ENCODE measurements around the gene OLFML2A. TPM values are rescaled to one million over a fixed set of nuclear protein-coding genes. Genes with fewer than 3 reads are reported as not detected.

The OLFML2A gene
- total RNA-seq, 1 donor from 2014 or later, result 12.7 TPM

GRCh38 chr9:124778575-124779367, 1.8 kb downstream of the OLFML2A start:
- no peak for DNase-seq (ENCODE audit: low spot score)

- DNase-seq (ENCODE audit: low spot score), result no peak
Measured at GRCh38 chr9:124779368-124780059, 2.6 kb downstream of the OLFML2A start.

GRCh38 chr9:124780060-124780756, 3.3 kb downstream of the OLFML2A start:
- DNase-seq (ENCODE audit: low spot score), result peak; percentile 8

GRCh38 chr9:124780757-124781151, 3.8 kb downstream of the OLFML2A start:
- DNase-seq (ENCODE audit: low spot score), result peak; percentile 8

- DNase-seq (ENCODE audit: low spot score), result peak; percentile 9
Measured at GRCh38 chr9:124781967-124782660, 5.2 kb downstream of the OLFML2A start.

- DNase-seq (ENCODE audit: low spot score), result peak; percentile 8
Measured at GRCh38 chr9:124782661-124783574, 6.0 kb downstream of the OLFML2A start.

- no peak for DNase-seq (ENCODE audit: low spot score)
Measured at GRCh38 chr9:124783830-124784229, 6.9 kb downstream of the OLFML2A start.

GRCh38 chr9:124784509-124784908, 7.6 kb downstream of the OLFML2A start:
- no peak for DNase-seq (ENCODE audit: low spot score)

- DNase-seq (ENCODE audit: low spot score), result no peak
Measured at GRCh38 chr9:124786881-124787573, 10.1 kb downstream of the OLFML2A start.

- DNase-seq (ENCODE audit: low spot score), result no peak
Measured at GRCh38 chr9:124788542-124789217, 11.7 kb downstream of the OLFML2A start.

GRCh38 chr9:124789531-124789930, 12.6 kb downstream of the OLFML2A start:
- DNase-seq (ENCODE audit: low spot score), result no peak

- DNase-seq (ENCODE audit: low spot score), result no peak
Measured at GRCh38 chr9:124790301-124790700, 13.4 kb downstream of the OLFML2A start.

- DNase-seq (ENCODE audit: low spot score), result no peak
Measured at GRCh38 chr9:124790801-124791505, 14.0 kb downstream of the OLFML2A start.

- DNase-seq (ENCODE audit: low spot score), result no peak
Measured at GRCh38 chr9:124792257-124793014, 15.5 kb downstream of the OLFML2A start.

- DNase-seq (ENCODE audit: low spot score), result no peak
Measured at GRCh38 chr9:124793015-124793541, 16.1 kb downstream of the OLFML2A start.

- no peak for DNase-seq (ENCODE audit: low spot score)
Measured at GRCh38 chr9:124794902-124795491, 18.1 kb downstream of the OLFML2A start.

GRCh38 chr9:124795881-124796431, 19.0 kb downstream of the OLFML2A start:
- no peak for DNase-seq (ENCODE audit: low spot score)

Measured in mucosa of gallbladder (tissue), 1 donor.